Measurements from ENCODE around the gene PPIF.
A peak's percentile ranks its signal among the peaks of the same experiment; 100 is the strongest.

PPIF gene

GRCh38 chr10:79345241-79346011 lies 1.8 kb upstream of the PPIF start:
- Mint-ChIP-seq H3K27me3 (no peaks in the 10 kb centered on the region), H3K36me3 (peaks cover 8% of the 10 kb centered on the region), H3K4me3 (no peak overlapping the region), H3K4me1 (peaks cover 7% of the 10 kb centered on the region), H3K27ac (no peak overlapping the region), H3K9me3 (no peaks in the 10 kb centered on the region)
- DNase-seq (ENCODE audit: low spot score in 2 of 2), result no peak
- no peak for ATAC-seq (ENCODE audit: low read depth)

- Mint-ChIP-seq H3K27ac (no peak overlapping the region), H3K27me3 (no peaks in the 10 kb centered on the region), H3K36me3 (peaks cover 9% of the 10 kb centered on the region), H3K4me3 (no peak overlapping the region), H3K4me1 (peaks cover 7% of the 10 kb centered on the region), H3K9me3 (no peaks in the 10 kb centered on the region)
- no peak for ATAC-seq (ENCODE audit: low read depth)
- no peak for DNase-seq (ENCODE audit: low spot score in 2 of 2)
These were observed 1.3 kb upstream of the PPIF start for GRCh38 chr10:79346012-79346340.

GRCh38 chr10:79346388-79347225 lies 662 bp upstream of the PPIF start:
- Mint-ChIP-seq H3K9me3 (no peaks in the 10 kb centered on the region), H3K36me3 (peaks cover 9% of the 10 kb centered on the region), H3K4me1 (peaks cover 7% of the 10 kb centered on the region), H3K27ac (peak overlapping the region; percentile 95), H3K4me3 (no peak overlapping the region), H3K27me3 (no peaks in the 10 kb centered on the region)
- DNase-seq (ENCODE audit: low spot score in 2 of 2), result no peak
- no peak for ATAC-seq (ENCODE audit: low read depth)

- peaks cover 7% of the 10 kb centered on the region for H3K4me1 Mint-ChIP-seq
- H3K9me3 Mint-ChIP-seq, result no peaks in the 10 kb centered on the region
- H3K27ac Mint-ChIP-seq, result peak overlapping the region; percentile 95
- H3K36me3 Mint-ChIP-seq, result peaks cover 13% of the 10 kb centered on the region
- no peaks in the 10 kb centered on the region for H3K27me3 Mint-ChIP-seq
- H3K4me3 Mint-ChIP-seq, result peak overlapping the region; percentile 83
- peak; percentile 72 for ATAC-seq (ENCODE audit: low read depth)
- DNase-seq (ENCODE audit: low spot score in 2 of 2), result peak; percentile 68 to 74
These were observed 798 bp downstream of the PPIF start for GRCh38 chr10:79347894-79348639.

GRCh38 chr10:79348640-79348988 lies 1.3 kb downstream of the PPIF start:
- ATAC-seq (ENCODE audit: low read depth), result no peak
- Mint-ChIP-seq H3K4me3 (peak overlapping the region; percentile 83), H3K9me3 (no peaks in the 10 kb centered on the region), H3K4me1 (peaks cover 11% of the 10 kb centered on the region), H3K27ac (peak overlapping the region; percentile 95), H3K27me3 (no peaks in the 10 kb centered on the region), H3K36me3 (peaks cover 18% of the 10 kb centered on the region)
- no peak for DNase-seq (ENCODE audit: low spot score in 2 of 2)

GRCh38 chr10:79349072-79349491 lies 1.8 kb downstream of the PPIF start:
- Mint-ChIP-seq H3K27me3 (no peaks in the 10 kb centered on the region), H3K9me3 (no peaks in the 10 kb centered on the region), H3K4me1 (peaks cover 15% of the 10 kb centered on the region), H3K36me3 (peaks cover 21% of the 10 kb centered on the region), H3K27ac (peak overlapping the region; percentile 95), H3K4me3 (peak overlapping the region; percentile 83)
- ATAC-seq (ENCODE audit: low read depth) (no peak), DNase-seq (ENCODE audit: low spot score in 2 of 2) (no peak)

DNA sequence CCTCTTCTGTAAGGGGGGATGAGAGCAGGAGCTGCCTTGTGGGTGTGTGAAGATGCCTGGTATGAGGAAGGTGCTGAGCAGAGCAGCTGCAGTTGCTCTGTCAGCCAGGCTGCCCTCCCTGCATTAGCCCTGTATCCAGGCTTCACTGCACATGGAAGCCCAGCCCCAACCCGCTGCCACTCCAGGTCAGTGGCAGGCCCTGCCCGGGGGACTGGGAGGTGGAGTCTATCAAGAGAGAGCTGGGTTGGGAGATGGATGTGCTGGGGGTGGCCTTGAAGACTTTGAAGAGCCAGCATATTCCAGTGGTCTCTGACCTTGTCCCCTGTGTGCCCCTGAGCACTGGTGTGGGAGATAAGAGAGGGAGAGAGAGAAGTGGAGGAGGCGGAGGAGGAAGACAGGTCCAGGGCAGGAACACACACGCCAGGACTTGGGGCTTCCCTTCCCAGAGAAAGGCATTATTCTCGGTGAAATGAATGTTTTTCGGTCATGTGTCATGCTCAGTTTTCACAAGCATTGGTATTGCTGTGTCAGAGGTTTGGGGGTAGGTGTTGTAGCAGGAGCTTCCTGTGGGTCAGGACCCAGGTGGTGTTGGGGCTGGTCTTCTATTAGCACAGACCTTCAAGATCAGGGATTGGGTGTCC lies 2.6 kb downstream of the PPIF start:
- H3K27ac Mint-ChIP-seq, result peak overlapping the region; percentile 95
- H3K4me3 Mint-ChIP-seq, result no peak overlapping the region
- H3K4me1 Mint-ChIP-seq, result peaks cover 17% of the 10 kb centered on the region
- H3K9me3 Mint-ChIP-seq, result no peaks in the 10 kb centered on the region
- DNase-seq (ENCODE audit: low spot score in 2 of 2) (no peak), ATAC-seq (ENCODE audit: low read depth) (no peak)
- H3K36me3 Mint-ChIP-seq, result peaks cover 22% of the 10 kb centered on the region
- no peaks in the 10 kb centered on the region for H3K27me3 Mint-ChIP-seq

- Mint-ChIP-seq H3K27me3 (no peaks in the 10 kb centered on the region), H3K27ac (no peak overlapping the region), H3K4me1 (peaks cover 21% of the 10 kb centered on the region), H3K36me3 (peaks cover 26% of the 10 kb centered on the region), H3K4me3 (no peak overlapping the region), H3K9me3 (no peaks in the 10 kb centered on the region)
- ATAC-seq (ENCODE audit: low read depth) (no peak), DNase-seq (ENCODE audit: low spot score in 2 of 2) (no peak)
These were observed 3.3 kb downstream of the PPIF start for GRCh38 chr10:79350407-79351154.

GRCh38 chr10:79351332-79351731 lies 4.1 kb downstream of the PPIF start:
- Mint-ChIP-seq H3K4me3 (no peak overlapping the region), H3K27me3 (no peaks in the 10 kb centered on the region), H3K36me3 (peaks cover 32% of the 10 kb centered on the region), H3K27ac (no peak overlapping the region), H3K4me1 (peaks cover 29% of the 10 kb centered on the region), H3K9me3 (no peaks in the 10 kb centered on the region)
- DNase-seq (ENCODE audit: low spot score in 2 of 2) (no peak), ATAC-seq (ENCODE audit: low read depth) (no peak)

DNA sequence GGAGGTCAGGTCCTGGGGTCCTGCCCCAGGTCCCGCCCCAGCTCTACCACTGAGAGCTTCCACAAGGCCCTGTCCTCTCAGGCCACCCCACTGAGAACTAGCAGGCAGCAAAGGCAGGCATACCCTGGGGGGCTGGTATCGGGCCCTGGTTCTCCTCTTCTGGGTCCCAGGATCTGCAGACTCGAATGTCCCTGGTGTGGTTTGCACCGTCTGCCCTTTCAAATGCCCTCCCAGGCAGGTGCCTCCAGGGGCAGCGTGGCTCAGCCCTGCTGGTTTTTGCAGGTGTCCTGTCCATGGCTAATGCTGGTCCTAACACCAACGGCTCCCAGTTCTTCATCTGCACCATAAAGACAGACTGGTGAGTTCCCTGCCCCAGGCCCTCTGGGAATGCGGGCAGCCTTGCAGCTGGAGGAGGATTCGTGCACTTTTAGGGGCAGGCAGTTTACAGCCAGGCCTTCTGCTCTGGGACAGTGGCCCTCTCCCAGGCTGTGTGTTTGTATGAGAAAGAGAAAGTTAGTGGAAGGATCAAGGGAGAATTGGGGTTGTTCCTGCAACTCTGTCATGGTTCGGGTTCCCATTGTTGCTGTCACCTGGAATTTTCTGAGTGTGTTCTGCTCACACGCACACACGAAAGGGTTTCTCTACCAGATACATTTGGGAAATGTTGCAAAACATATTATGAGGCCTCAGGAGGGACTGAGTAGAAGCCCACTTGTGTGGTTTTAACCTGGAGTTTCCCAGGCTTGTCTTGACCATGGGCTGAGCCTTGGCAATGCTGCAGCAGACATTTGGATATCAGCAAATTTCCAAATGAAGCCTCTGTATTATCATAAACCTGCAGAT lies 5.0 kb downstream of the PPIF start:
- Mint-ChIP-seq H3K27ac (peak overlapping the region; percentile 10), H3K9me3 (no peaks in the 10 kb centered on the region), H3K4me1 (peaks cover 30% of the 10 kb centered on the region), H3K36me3 (peaks cover 36% of the 10 kb centered on the region), H3K4me3 (no peak overlapping the region), H3K27me3 (no peaks in the 10 kb centered on the region)
- ATAC-seq (ENCODE audit: low read depth) (no peak), DNase-seq (ENCODE audit: low spot score in 2 of 2) (no peak)

- Mint-ChIP-seq H3K4me1 (peaks cover 31% of the 10 kb centered on the region), H3K4me3 (no peak overlapping the region), H3K9me3 (no peaks in the 10 kb centered on the region), H3K36me3 (peaks cover 38% of the 10 kb centered on the region), H3K27me3 (no peaks in the 10 kb centered on the region), H3K27ac (no peak overlapping the region)
- DNase-seq (ENCODE audit: low spot score in 2 of 2) (peak in 1 of 2 donors; percentile 7), ATAC-seq (ENCODE audit: low read depth) (no peak)
These were observed 5.7 kb downstream of the PPIF start for GRCh38 chr10:79353000-79353406.

GRCh38 chr10:79353726-79354125 lies 6.5 kb downstream of the PPIF start:
- Mint-ChIP-seq H3K9me3 (no peaks in the 10 kb centered on the region), H3K27me3 (no peaks in the 10 kb centered on the region), H3K36me3 (peaks cover 38% of the 10 kb centered on the region), H3K4me3 (no peak overlapping the region), H3K27ac (peak overlapping the region; percentile 68), H3K4me1 (peaks cover 31% of the 10 kb centered on the region)
- no peak for ATAC-seq (ENCODE audit: low read depth)
- DNase-seq (ENCODE audit: low spot score in 2 of 2), result no peak

All from memory B cell (primary cell).